Chondrocyte (in vitro differentiated cells): Measurements from ENCODE around the gene BMP8A. TPM values are rescaled to one million over a fixed set of nuclear protein-coding genes. Genes with fewer than 3 reads are reported as not detected.

ENCODE experiments used
- DNase-seq: peaks from one replicate; pipeline ENCODE4 v3.0.0; 2021; ENCODE audit warnings: mixed read lengths, low spot score
- H3K27ac Mint-ChIP-seq: one replicate; pipeline ENCODE4 v1.8.0; 2021; ENCODE audit warnings: mild to moderate bottlenecking, moderate library complexity, mixed read lengths; ENCODE audit not compliant: unreplicated experiment
- H3K27me3 Mint-ChIP-seq: 2 replicates; pipeline ENCODE4 v1.8.0; 2021; ENCODE audit warnings: low read depth, mixed read lengths
- H3K36me3 Mint-ChIP-seq: 2 replicates; pipeline ENCODE4 v1.8.0; 2021; ENCODE audit warnings: low read depth, mixed read lengths
- H3K4me1 Mint-ChIP-seq: 2 replicates; pipeline ENCODE4 v1.8.0; 2021; ENCODE audit warnings: low read depth, mild to moderate bottlenecking, mixed read lengths
- H3K4me3 Mint-ChIP-seq: one replicate; pipeline ENCODE4 v1.8.0; 2021; ENCODE audit warnings: mild to moderate bottlenecking, moderate library complexity, mixed read lengths; ENCODE audit not compliant: unreplicated experiment
- H3K9me3 Mint-ChIP-seq: 2 replicates; pipeline ENCODE4 v1.8.0; 2021; ENCODE audit warnings: low read depth, mixed read lengths
- total RNA-seq: library from RNA; stranded (reverse); gene quantifications from 3 replicates; pipeline ENCODE4 v1.2.1, GENCODE V29; 2021
- TF ChIP-seq, protein P1 (sequence below): fragments of 200-600 bp; sonication (generic); IDR thresholded peaks from 2 replicates; pipeline ENCODE4 v1.5.0; 2021; ENCODE audit warnings: antibody characterized with exemption, mild to moderate bottlenecking, moderate library complexity

Gene BMP8A
- total RNA-seq, 1 donor from 2014 or later = 0.12 TPM

DNA sequence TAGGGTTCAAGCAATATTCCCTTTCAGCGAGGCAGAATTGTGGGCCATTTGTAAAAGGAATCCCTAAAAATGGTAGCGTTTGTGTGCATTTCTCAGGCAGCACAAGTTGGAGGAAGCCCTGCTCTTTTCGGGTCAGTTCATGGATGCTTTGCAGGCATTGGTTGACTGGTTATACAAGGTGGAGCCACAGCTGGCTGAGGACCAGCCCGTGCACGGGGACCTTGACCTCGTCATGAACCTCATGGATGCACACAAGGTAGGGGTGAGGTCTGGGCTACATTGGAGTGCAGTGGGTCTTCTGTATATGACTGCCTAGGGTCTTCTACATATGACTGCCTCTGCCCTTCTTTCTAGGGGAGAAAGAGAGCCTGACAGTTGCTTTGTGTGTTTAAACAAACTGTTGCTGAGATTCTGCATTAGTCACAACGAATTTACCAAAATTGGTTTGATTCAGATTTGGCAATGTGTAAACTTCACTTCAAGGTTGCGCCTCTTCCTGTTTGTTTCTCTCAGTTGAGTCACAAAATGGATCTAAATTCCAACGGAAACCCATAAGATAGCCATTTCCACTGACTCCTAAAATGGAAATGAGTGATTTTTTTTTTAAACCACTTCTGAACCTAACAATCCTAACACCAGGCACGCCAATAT lies 40.4 kb upstream of the BMP8A start:
- TF ChIP-seq, protein P1, sequence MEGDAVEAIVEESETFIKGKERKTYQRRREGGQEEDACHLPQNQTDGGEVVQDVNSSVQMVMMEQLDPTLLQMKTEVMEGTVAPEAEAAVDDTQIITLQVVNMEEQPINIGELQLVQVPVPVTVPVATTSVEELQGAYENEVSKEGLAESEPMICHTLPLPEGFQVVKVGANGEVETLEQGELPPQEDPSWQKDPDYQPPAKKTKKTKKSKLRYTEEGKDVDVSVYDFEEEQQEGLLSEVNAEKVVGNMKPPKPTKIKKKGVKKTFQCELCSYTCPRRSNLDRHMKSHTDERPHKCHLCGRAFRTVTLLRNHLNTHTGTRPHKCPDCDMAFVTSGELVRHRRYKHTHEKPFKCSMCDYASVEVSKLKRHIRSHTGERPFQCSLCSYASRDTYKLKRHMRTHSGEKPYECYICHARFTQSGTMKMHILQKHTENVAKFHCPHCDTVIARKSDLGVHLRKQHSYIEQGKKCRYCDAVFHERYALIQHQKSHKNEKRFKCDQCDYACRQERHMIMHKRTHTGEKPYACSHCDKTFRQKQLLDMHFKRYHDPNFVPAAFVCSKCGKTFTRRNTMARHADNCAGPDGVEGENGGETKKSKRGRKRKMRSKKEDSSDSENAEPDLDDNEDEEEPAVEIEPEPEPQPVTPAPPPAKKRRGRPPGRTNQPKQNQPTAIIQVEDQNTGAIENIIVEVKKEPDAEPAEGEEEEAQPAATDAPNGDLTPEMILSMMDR = no peak

DNA sequence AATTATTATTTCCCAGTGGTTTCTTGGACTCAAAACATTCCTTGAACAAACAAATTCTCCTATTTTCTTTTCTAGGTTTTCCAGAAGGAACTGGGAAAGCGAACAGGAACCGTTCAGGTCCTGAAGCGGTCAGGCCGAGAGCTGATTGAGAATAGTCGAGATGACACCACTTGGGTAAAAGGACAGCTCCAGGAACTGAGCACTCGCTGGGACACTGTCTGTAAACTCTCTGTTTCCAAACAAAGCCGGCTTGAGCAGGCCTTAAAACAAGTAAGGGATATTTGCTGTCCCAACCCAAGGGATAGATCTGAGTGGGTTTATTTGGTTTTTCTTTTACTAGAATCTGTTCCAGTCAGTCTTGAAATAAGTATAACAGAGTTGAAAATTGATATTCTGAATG lies 39.4 kb upstream of the BMP8A start:
- Mint-ChIP-seq H3K9me3 (no peaks in the 10 kb centered on the region), H3K27ac (no peak overlapping the region), H3K36me3 (peaks cover 61% of the 10 kb centered on the region), H3K4me3 (no peak overlapping the region), H3K27me3 (no peaks in the 10 kb centered on the region), H3K4me1 (no peaks in the 10 kb centered on the region)
- TF ChIP-seq, protein P1 = no peak
- no peak for DNase-seq

More for the DNA sequence above, 40.4 kb upstream of the BMP8A start:
- H3K27ac Mint-ChIP-seq = peak overlapping the region; percentile 51
- peaks cover 53% of the 10 kb centered on the region for H3K36me3 Mint-ChIP-seq
- DNase-seq = no peak
- no peaks in the 10 kb centered on the region for H3K9me3 Mint-ChIP-seq
- no peaks in the 10 kb centered on the region for H3K27me3 Mint-ChIP-seq
- H3K4me3 Mint-ChIP-seq = no peak overlapping the region
- H3K4me1 Mint-ChIP-seq = no peaks in the 10 kb centered on the region

GRCh38 chr1:39452540-39452939 lies 38.9 kb upstream of the BMP8A start:
- no peak overlapping the region for H3K4me3 Mint-ChIP-seq
- H3K27ac Mint-ChIP-seq = peak overlapping the region; percentile 49
- H3K27me3 Mint-ChIP-seq = no peaks in the 10 kb centered on the region
- TF ChIP-seq, protein P1 = no peak
- H3K4me1 Mint-ChIP-seq = no peaks in the 10 kb centered on the region
- peaks cover 61% of the 10 kb centered on the region for H3K36me3 Mint-ChIP-seq
- H3K9me3 Mint-ChIP-seq = no peaks in the 10 kb centered on the region
- DNase-seq = no peak

DNA sequence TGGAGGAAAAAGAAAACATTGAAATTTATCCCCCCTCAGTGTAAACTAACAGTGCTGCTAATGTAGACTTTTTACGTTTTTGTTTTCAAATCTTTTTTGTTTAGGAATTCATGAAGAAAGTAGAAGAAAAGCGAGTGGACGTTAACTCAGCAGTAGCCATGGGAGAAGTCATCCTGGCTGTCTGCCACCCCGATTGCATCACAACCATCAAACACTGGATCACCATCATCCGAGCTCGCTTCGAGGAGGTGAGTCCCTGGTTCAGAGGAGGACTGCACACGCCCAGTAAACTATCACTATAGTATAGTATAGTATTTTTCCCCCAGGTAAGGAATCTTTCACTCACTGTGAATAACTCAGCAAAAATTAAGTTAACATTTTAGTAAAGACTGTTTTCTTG lies 37.8 kb upstream of the BMP8A start:
- Mint-ChIP-seq H3K4me3 (no peak overlapping the region), H3K27ac (no peak overlapping the region)
- no peak for DNase-seq

DNA sequence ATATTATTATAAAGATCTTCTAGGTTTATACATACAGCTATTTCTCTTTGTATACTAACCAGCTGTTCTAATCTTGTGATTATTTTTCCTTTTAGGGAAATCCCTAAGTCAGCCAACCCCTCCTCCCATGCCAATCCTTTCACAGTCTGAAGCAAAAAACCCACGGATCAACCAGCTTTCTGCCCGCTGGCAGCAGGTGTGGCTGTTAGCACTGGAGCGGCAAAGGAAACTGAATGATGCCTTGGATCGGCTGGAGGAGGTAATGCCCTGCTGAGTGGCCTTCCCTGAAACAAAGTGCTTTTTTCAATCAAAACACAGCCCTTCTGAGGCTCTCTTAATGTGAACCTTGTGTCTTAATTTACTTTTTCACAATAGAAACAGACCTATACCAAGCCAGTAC lies 32.4 kb upstream of the BMP8A start:
- peaks cover 74% of the 10 kb centered on the region for H3K36me3 Mint-ChIP-seq
- peaks cover 4% of the 10 kb centered on the region for H3K4me1 Mint-ChIP-seq
- no peak for DNase-seq
- no peak overlapping the region for H3K4me3 Mint-ChIP-seq
- TF ChIP-seq, protein P1 = no peak
- no peak overlapping the region for H3K27ac Mint-ChIP-seq
- no peaks in the 10 kb centered on the region for H3K9me3 Mint-ChIP-seq
- H3K27me3 Mint-ChIP-seq = no peaks in the 10 kb centered on the region

More for the DNA sequence above, 37.8 kb upstream of the BMP8A start:
- peaks cover 64% of the 10 kb centered on the region for H3K36me3 Mint-ChIP-seq
- no peaks in the 10 kb centered on the region for H3K27me3 Mint-ChIP-seq
- H3K9me3 Mint-ChIP-seq = no peaks in the 10 kb centered on the region
- H3K4me1 Mint-ChIP-seq = no peaks in the 10 kb centered on the region
- TF ChIP-seq, protein P1 = no peak
